Caco-2 (cell line): Measurements from ENCODE around the gene AATK. TPM values are rescaled to one million over a fixed set of nuclear protein-coding genes. Genes with fewer than 3 reads are reported as not detected.
A peak's percentile ranks its signal among the peaks of the same experiment; 100 is the strongest.

Experiments used
- BruUV-seq: library from RNA; stranded (reverse); fragments of 400-500 nt; replicated peaks from 2 replicates; lab custom pipeline; 2021; lab: Mats Ljungman, UMichigan
- CTCF ChIA-PET: fragments of 300-600 bp; sonication (Branson Sonifier 250); formaldehyde crosslinking; loops from one replicate; lab custom pipeline; 2022; ENCODE audit warnings: antibody characterized with exemption; lab: Charles Lee
- POLR2A ChIA-PET: fragments of 300-600 bp; sonication (Branson Sonifier 250); formaldehyde crosslinking; loops from one replicate; lab custom pipeline; 2022; ENCODE audit warnings: antibody characterized with exemption; lab: Charles Lee
- DNase-seq, 2 experiments: peaks; one replicate each; pipeline versions ENCODE4 v3.0.0 to v3.0.0-alpha.2; 2020 to 2022
- H3K27me3 ChIP-seq: replicated peaks from 2 replicates; pipeline ENCODE4 v1.6.0; 2011; ENCODE audit warnings: low read length; ENCODE audit not compliant: control insufficient read depth, insufficient read depth
- H3K36me3 ChIP-seq: 2 replicates; pipeline ENCODE4 v1.5.1; 2011; ENCODE audit warnings: low read length; ENCODE audit not compliant: control insufficient read depth, insufficient read depth
- H3K4me1 ChIP-seq: fragments of 250-450 bp; sonication (Bioruptor Pico); 2 replicates; pipeline ENCODE4 v1.5.1; 2020; ENCODE audit warnings: mild to moderate bottlenecking
- H3K4me3 ChIP-seq: 2 replicates; pipeline ENCODE4 v1.5.1; 2011; ENCODE audit warnings: low read depth, mild to moderate bottlenecking, control low read depth, low read length
- H3K9me3 ChIP-seq: fragments of 250-450 bp; sonication (Bioruptor Pico); 2 replicates; pipeline ENCODE4 v1.5.1; 2020; ENCODE audit warnings: mild to moderate bottlenecking, moderate library complexity
- H3K27ac Mint-ChIP-seq: one replicate; pipeline ENCODE4 v1.8.0; 2022; ENCODE audit warnings: mixed read lengths; ENCODE audit not compliant: unreplicated experiment
- H3K27me3 Mint-ChIP-seq: one replicate; pipeline ENCODE4 v1.8.0; 2022; ENCODE audit warnings: mixed read lengths; ENCODE audit not compliant: insufficient read depth, unreplicated experiment
- H3K36me3 Mint-ChIP-seq: one replicate; pipeline ENCODE4 v1.8.0; 2022; ENCODE audit warnings: mild to moderate bottlenecking, mixed read lengths; ENCODE audit not compliant: insufficient read depth, unreplicated experiment
- H3K4me1 Mint-ChIP-seq: one replicate; pipeline ENCODE4 v1.8.0; 2022; ENCODE audit warnings: low read depth, mixed read lengths; ENCODE audit not compliant: unreplicated experiment
- H3K4me3 Mint-ChIP-seq: one replicate; pipeline ENCODE4 v1.8.0; 2022; ENCODE audit warnings: mild to moderate bottlenecking, moderate library complexity, mixed read lengths; ENCODE audit not compliant: unreplicated experiment
- H3K9me3 Mint-ChIP-seq: one replicate; pipeline ENCODE4 v1.8.0; 2022; ENCODE audit warnings: mixed read lengths; ENCODE audit not compliant: unreplicated experiment
- CTCF ChIP-seq, 2 experiments: fragments of 200-600 bp in 1 of 2; IDR thresholded peaks; 1 replicate in 1 of 2; 2 replicates in 1 of 2; pipeline versions ENCODE4 v1.5.1 to v1.8.0; 2011 to 2022; ENCODE audit warnings: antibody characterized with exemption in 1 of 2, control low read depth in 1 of 2, inconsistent platforms in 1 of 2, low read depth in 1 of 2, low read length in 1 of 2, mild to moderate bottlenecking in 1 of 2, moderate library complexity in 1 of 2; ENCODE audit not compliant: insufficient read depth in 1 of 2, severe bottlenecking in 1 of 2, unreplicated experiment in 1 of 2
- intact Hi-C: fragments of 100-400 bp; cut with micrococcal nuclease; formaldehyde crosslinking; loops from one replicate; pipeline ENCODE4 v1.10.0; 2022; ENCODE audit not compliant: unreplicated experiment
- microRNA-seq: library from miRNA; unstranded; fragments of <30 nt; microRNA quantifications from one replicate; pipeline ENCODE4 v1.2.0, GENCODE V29; 2022
- total RNA-seq: library from RNA; stranded (reverse); gene quantifications from 2 replicates; pipeline ENCODE4 v1.2.3, GENCODE V29; 2022

AATK gene
- total RNA-seq, 1 experiment from 2014 or later, result 26.6 TPM

- H3K27ac Mint-ChIP-seq, result no peak overlapping the region
Observed at GRCh38 chr17:81067391-81067811, 98.6 kb downstream of the AATK start.

More at GRCh38 chr17:81067391-81067811, 98.6 kb downstream of the AATK start:
- intact Hi-C loops, result no loop called here
- BruUV-seq, result no TSS peak
- Histone ChIP-seq H3K9me3 (no peaks in the 10 kb centered on the region), H3K4me1 (peaks cover 10% of the 10 kb centered on the region; the same call in 1 of the 2 replicates), H3K4me3 (no peak overlapping the region), H3K27me3 (no peaks in the 10 kb centered on the region), H3K36me3 (no peaks in the 10 kb centered on the region; the same call in none of the 2 replicates)
- ChIA-PET CTCF (no interaction called here), POLR2A (no interaction called here)
- Mint-ChIP-seq H3K9me3 (no peaks in the 10 kb centered on the region), H3K4me1 (peaks cover 4% of the 10 kb centered on the region), H3K27me3 (no peaks in the 10 kb centered on the region), H3K4me3 (no peak overlapping the region), H3K36me3 (peaks cover 21% of the 10 kb centered on the region)
- DNase-seq, result no peak
- no peak for TF ChIP-seq CTCF (IDR thresholded peaks at IDR 0.05; ENCODE audit: insufficient read depth in 1 of 2, low read depth in 1 of 2, low read length in 1 of 2, severe bottlenecking in 1 of 2, unreplicated experiment in 1 of 2)

Small RNA genes within 50 kb of the gene (microRNA-seq; reads per million reads assigned to microRNA genes)
- gene MIR1250 (3.7 reads per million, percentile 24 among the genes with 10 or more reads in this experiment), gene MIR3065 (not detected), gene MIR338 (not detected), gene MIR657 (0.56 reads per million)

Other genes starting within 250 kb of the AATK start
- gene CHMP6, start 174.4 kb downstream of the AATK start, total RNA-seq, result 20.1 and 23.2 TPM in 2 replicates
- gene BAIAP2, start 131.1 kb downstream of the AATK start, total RNA-seq, result 52.6 and 57.7 TPM in 2 replicates
- gene PVALEF, start 714 bp downstream of the AATK start, total RNA-seq, result 0.58 TPM in 1 of 2 replicates, not detected in the other
- gene CEP131, start 56.7 kb upstream of the AATK start, total RNA-seq, result 28.4 and 29.4 TPM in 2 replicates
- gene TEPSIN, start 72.8 kb upstream of the AATK start, total RNA-seq, result 38.7 and 40.3 TPM in 2 replicates
- 65.0 and 66.7 TPM in 2 replicates for gene NDUFAF8, start 73.1 kb upstream of the AATK start, total RNA-seq
- 131 and 137 TPM in 2 replicates for gene SLC38A10, start 129.1 kb upstream of the AATK start, total RNA-seq
- gene BAHCC1, start 229.2 kb upstream of the AATK start, total RNA-seq, result 10.2 and 15.5 TPM in 2 replicates